ENCODE results near the gene ZFYVE28. TPM values are rescaled to one million over a fixed set of nuclear protein-coding genes. Genes with fewer than 3 reads are reported as not detected.

The ZFYVE28 gene
- polyA plus RNA-seq, 1 of the 3 experiments (the other 2 are of a cell fraction) = 3.2 TPM

GRCh38 chr4:2353222-2354107 is 65.0 kb downstream of the ZFYVE28 start:
- no peaks in the 10 kb centered on the region for H3K27me3 ChIP-seq (ENCODE audit: insufficient read depth)
- 67% methylated on average over 16 of the region's 30 CpGs for WGBS (ENCODE audit: low lambda C conversion rate)
- no peak overlapping the region; a peak in 1 of 4 replicates for H3K27ac ChIP-seq (ENCODE audit: low read depth in 2 of 2, low read length in 1 of 2)
- H3K4me2 ChIP-seq = no peak overlapping the region
- H4K20me1 ChIP-seq (ENCODE audit: insufficient read depth) = no peaks in the 10 kb centered on the region
- H3K9me2 ChIP-seq = no peaks in the 10 kb centered on the region
- POLR2A ChIA-PET = no interaction called here
- no peak overlapping the region for H2AFZ ChIP-seq (ENCODE audit: low read depth)
- peak; percentile 66 for DNase-seq
- no peaks in the 10 kb centered on the region for H3F3A ChIP-seq (replicated peaks; ENCODE audit: insufficient read depth)
- no peaks in the 10 kb centered on the region for H3K79me2 ChIP-seq (ENCODE audit: insufficient read depth)
- no peak overlapping the region for H3K9ac ChIP-seq
- H3K4me3 ChIP-seq (ENCODE audit: low read depth in 2 of 2, low read length in 1 of 2) = no peak overlapping the region
- CTCF ChIA-PET = interaction anchor here (0.7 to 2.4 kb wide), 13 partner anchors 9 to 137 kb away, joined by 3 to 16 read pairs (median 3); partner anchors contain the start of gene RNF4
- peak; percentile 41; the same call in 1 of the 2 replicates for TF ChIP-seq RAD21 (IDR thresholded peaks at IDR 0.05; ENCODE audit: low read length)
- no peak for TF ChIP-seq ZBTB33 (IDR thresholded peaks at IDR 0.05; ENCODE audit: borderline replicate concordance, low read depth)
- no peaks in the 10 kb centered on the region for H3K9me3 ChIP-seq
- peaks cover 0 to 13% of the 10 kb centered on the region in 2 experiments; a peak in 1 of 4 replicates for H3K4me1 ChIP-seq (ENCODE audit: control insufficient read depth in 1 of 2, insufficient read depth in 2 of 2, low read depth in 1 of 2, low read length in 1 of 2)
- H3K36me3 ChIP-seq (replicated peaks in 1 of 2; ENCODE audit: control insufficient read depth in 1 of 2, insufficient read depth in 2 of 2, low read length in 1 of 2) = no peaks in the 10 kb centered on the region

- TF ChIP-seq USF2 (IDR thresholded peaks at IDR 0.05; ENCODE audit: borderline replicate concordance, low read depth, low read length) (no peak), RCOR1 (IDR thresholded peaks at IDR 0.05; ENCODE audit: low read length) (no peak), YY1 (IDR thresholded peaks at IDR 0.05; ENCODE audit: low read depth) (no peak), CHD2 (IDR thresholded peaks at IDR 0.05; ENCODE audit: low read length, partially characterized antibody) (no peak), CTCF (IDR thresholded peaks at IDR 0.05) (no peak), USF1 (IDR thresholded peaks at IDR 0.05; ENCODE audit: borderline replicate concordance, low read depth) (no peak), JUND (IDR thresholded peaks at IDR 0.05) (no peak), GABPA (IDR thresholded peaks at IDR 0.05; ENCODE audit: low read depth) (no peak), FOXM1 (IDR thresholded peaks at IDR 0.05; ENCODE audit: low read depth) (no peak), NFIC (IDR thresholded peaks at IDR 0.05; ENCODE audit: borderline replicate concordance) (no peak)
- H3K4me2 ChIP-seq = no peak overlapping the region
- H3K9me2 ChIP-seq = no peaks in the 10 kb centered on the region
- ChIA-PET POLR2A (no interaction called here), CTCF (interaction anchor here (1.1 to 2.4 kb wide), 6 partner anchors 14 to 117 kb away, joined by 3 to 12 read pairs (median 4); partner anchors contain the start of gene RNF4)
- no peak overlapping the region for H2AFZ ChIP-seq (ENCODE audit: low read depth)
- no peaks in the 10 kb centered on the region for H3K79me2 ChIP-seq (ENCODE audit: insufficient read depth)
- no peak overlapping the region for H3K4me3 ChIP-seq (ENCODE audit: low read depth in 2 of 2, low read length in 1 of 2)
- no peak overlapping the region; a peak in 1 of 4 replicates for H3K27ac ChIP-seq (ENCODE audit: low read depth in 2 of 2, low read length in 1 of 2)
- no peaks in the 10 kb centered on the region for H4K20me1 ChIP-seq (ENCODE audit: insufficient read depth)
- peaks cover 0 to 13% of the 10 kb centered on the region in 2 experiments; a peak in 1 of 4 replicates for H3K4me1 ChIP-seq (ENCODE audit: control insufficient read depth in 1 of 2, insufficient read depth in 2 of 2, low read depth in 1 of 2, low read length in 1 of 2)
- no peaks in the 10 kb centered on the region for H3K9me3 ChIP-seq
- WGBS (ENCODE audit: low lambda C conversion rate) = 46% methylated on average over 3 of the region's 5 CpGs
- DNase-seq = no peak
- no peaks in the 10 kb centered on the region for H3K27me3 ChIP-seq (ENCODE audit: insufficient read depth)
- H3F3A ChIP-seq (replicated peaks; ENCODE audit: insufficient read depth) = no peaks in the 10 kb centered on the region
- no peaks in the 10 kb centered on the region for H3K36me3 ChIP-seq (replicated peaks in 1 of 2; ENCODE audit: control insufficient read depth in 1 of 2, insufficient read depth in 2 of 2, low read length in 1 of 2)
- H3K9ac ChIP-seq = no peak overlapping the region
These were observed 65.7 kb downstream of the ZFYVE28 start for GRCh38 chr4:2352729-2353221.

Data from SK-N-SH (cell line).